ENCODE data around the gene ZEB2. TPM values are rescaled to one million over a fixed set of nuclear protein-coding genes. Genes with fewer than 3 reads are reported as not detected.
A peak's percentile ranks its signal among the peaks of the same experiment; 100 is the strongest.

ZEB2 gene
- total RNA-seq, 4 donors from 2014 or later, result 19.8 to 69.6 (median 42.9) TPM

DNA sequence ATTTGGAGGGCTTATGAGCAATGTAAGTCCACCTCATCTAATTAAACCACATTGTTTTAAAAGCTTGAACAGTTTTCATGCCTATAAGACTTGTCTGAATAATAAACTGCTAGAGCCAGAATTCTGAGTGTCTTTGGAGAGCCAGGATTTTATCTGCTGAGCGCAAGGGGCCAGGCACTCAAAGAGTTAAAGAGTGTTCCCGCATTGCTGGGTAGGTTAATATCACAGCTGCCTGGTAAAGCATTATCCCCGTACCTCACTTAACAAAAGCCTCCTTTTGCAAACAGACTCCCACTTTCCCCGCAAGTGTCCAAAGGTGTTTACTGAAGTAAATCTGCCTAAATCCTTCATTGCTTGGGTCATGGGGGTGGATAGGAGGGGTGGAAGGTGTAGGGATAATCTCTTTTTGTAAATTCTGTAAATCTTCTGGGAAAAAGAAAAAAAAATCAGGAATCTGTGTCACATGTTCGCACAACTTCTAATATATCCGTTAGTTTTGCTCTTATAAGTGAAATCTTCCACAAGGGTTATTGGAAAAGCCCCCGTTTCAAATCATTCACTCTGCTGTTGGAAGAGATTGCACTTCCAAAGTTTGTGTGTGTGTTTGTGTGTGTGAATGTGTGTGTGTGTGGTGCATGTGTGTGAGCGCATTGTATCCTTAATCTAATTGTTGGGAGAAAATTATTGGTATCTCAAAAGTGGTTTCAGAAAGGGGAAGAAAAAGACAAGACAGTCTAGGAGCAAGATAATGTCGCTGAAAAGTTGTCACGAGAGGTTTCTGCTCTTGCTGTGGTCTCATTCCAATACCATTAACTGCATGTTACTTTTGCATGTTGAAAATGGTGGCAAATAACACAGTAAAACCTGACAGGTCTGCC lies 10.7 kb downstream of the ZEB2 start:
- no peak for DNase-seq
- no peaks in the 10 kb centered on the region for H3K9me3 ChIP-seq
- H3K4me1 ChIP-seq, result peaks cover 0 to 20% (median 0%) of the 10 kb centered on the region in 4 donors
- H3K4me3 ChIP-seq, result no peak overlapping the region
- H3K27me3 ChIP-seq, result peaks cover 50% of the 10 kb centered on the region
- WGBS, 2 donors (ENCODE audit: low coverage in 1 of 2), result 55 to 57% methylated on average over 7 to 10 of the region's 10 CpGs
- no peak for TF ChIP-seq POLR2A (IDR thresholded peaks at IDR 0.05)
- TF ChIP-seq, protein P1, sequence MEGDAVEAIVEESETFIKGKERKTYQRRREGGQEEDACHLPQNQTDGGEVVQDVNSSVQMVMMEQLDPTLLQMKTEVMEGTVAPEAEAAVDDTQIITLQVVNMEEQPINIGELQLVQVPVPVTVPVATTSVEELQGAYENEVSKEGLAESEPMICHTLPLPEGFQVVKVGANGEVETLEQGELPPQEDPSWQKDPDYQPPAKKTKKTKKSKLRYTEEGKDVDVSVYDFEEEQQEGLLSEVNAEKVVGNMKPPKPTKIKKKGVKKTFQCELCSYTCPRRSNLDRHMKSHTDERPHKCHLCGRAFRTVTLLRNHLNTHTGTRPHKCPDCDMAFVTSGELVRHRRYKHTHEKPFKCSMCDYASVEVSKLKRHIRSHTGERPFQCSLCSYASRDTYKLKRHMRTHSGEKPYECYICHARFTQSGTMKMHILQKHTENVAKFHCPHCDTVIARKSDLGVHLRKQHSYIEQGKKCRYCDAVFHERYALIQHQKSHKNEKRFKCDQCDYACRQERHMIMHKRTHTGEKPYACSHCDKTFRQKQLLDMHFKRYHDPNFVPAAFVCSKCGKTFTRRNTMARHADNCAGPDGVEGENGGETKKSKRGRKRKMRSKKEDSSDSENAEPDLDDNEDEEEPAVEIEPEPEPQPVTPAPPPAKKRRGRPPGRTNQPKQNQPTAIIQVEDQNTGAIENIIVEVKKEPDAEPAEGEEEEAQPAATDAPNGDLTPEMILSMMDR (IDR thresholded peaks at IDR 0.05), result no peak
- TF ChIP-seq POLR2AphosphoS5 (IDR thresholded peaks at IDR 0.05), result no peak
- TF ChIP-seq EP300 (IDR thresholded peaks at IDR 0.05; ENCODE audit: low read depth), result no peak
- intact Hi-C loops (cut with DNase I; ENCODE audit: low total_unique reads) (no loop called here), in situ Hi-C loops (cut with MboI; ENCODE audit: low pct_ligation_motif_present in 1 of 4, low pct_unique_long_range_greater_than_20kb in 1 of 4, low sequenced_read_pairs in 3 of 4) (loop anchor here in 2 of 4 donors (25.0 kb wide), 2 partner anchors 572 to 1253 kb away; no protein-coding TSS in a partner anchor)
- peak overlapping the region; percentile 87 to 91 (median 88) for H3K27ac ChIP-seq
- no peaks in the 10 kb centered on the region for H3K36me3 ChIP-seq

DNA sequence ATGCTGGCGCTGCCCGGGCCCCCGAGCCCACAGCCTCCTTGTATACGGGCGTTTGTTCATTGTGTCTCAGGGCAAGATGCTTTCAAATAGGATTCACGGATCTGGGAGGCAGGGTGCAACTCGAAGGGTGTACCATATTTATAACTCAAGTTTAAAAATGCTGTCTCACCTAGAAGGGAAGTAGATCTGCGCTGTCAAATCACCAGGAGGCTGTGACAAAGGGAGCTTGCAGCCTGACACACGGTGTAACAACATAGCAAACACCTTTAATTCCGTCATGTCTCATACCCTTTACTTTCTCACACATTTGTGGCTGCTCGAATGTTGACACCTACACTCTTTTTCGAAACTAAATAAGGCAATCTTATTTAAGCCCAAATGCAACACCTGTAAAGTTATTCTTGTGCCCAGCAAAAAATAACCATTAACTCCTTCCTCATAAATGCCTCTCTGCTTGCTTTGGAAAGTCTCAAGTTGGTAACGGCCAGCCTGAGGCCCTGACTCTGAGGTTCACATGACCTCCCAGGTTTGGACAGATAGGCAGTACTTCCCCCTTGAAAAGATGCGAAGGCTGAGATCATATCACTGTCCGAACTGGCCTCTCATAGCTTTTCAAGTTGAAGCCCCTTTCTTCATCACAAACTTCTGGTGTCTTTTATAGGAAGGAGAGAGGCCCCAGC lies 11.6 kb downstream of the ZEB2 start:
- H3K4me1 ChIP-seq, result peaks cover 0 to 21% (median 0%) of the 10 kb centered on the region in 4 donors
- in situ Hi-C loops (cut with MboI; ENCODE audit: low pct_ligation_motif_present in 1 of 4, low pct_unique_long_range_greater_than_20kb in 1 of 4, low sequenced_read_pairs in 3 of 4) (loop anchor here in 2 of 4 donors (25.0 kb wide), 2 partner anchors 571 to 1254 kb away; no protein-coding TSS in a partner anchor), intact Hi-C loops (cut with DNase I; ENCODE audit: low total_unique reads) (no loop called here)
- no peaks in the 10 kb centered on the region for H3K36me3 ChIP-seq
- DNase-seq, result no peak
- H3K27me3 ChIP-seq, result peaks cover 41% of the 10 kb centered on the region
- no peak overlapping the region for H3K4me3 ChIP-seq
- no peaks in the 10 kb centered on the region for H3K9me3 ChIP-seq
- TF ChIP-seq POLR2AphosphoS5 (IDR thresholded peaks at IDR 0.05), result no peak
- TF ChIP-seq, protein P1 (IDR thresholded peaks at IDR 0.05), result no peak
- no peak for TF ChIP-seq POLR2A (IDR thresholded peaks at IDR 0.05)
- peak overlapping the region; percentile 87 to 91 (median 88) for H3K27ac ChIP-seq
- WGBS, 2 donors (ENCODE audit: low coverage in 1 of 2), result 42 to 54% methylated on average over 4 to 15 of the region's 15 CpGs

DNA sequence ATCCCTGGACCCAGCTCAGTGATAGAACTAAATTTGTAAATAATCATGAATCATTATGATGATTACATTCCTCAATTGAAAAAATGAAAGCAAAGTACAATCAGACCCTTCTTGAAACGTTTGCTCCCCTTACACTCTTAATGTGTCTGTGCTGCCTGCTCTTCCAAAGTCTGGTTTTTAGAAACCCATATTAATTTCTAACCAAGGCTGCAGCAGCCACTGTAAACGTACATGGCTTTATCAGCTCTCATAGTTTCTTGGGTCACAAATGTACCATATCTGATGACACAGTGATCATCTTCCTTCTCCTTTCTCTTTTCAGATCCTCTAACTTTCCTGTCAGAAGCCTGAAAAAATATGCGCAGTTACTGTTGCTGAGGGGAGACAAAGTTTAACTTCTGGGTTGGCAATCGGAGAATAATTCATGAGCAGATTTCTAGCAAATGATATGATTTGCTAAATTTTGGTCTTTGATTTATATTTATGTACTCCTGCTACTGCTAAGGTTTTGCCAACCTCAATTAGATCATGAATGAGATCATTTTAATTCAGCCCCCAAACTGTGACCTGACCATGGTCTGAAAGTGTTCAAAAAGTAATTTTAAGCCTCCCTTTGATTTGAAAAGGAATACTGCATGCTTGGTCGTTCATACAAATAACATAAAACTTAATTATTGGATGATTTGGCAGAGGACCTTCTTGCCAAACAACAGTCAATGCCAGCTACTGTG lies 12.3 kb downstream of the ZEB2 start:
- H3K27me3 ChIP-seq, result peaks cover 33% of the 10 kb centered on the region
- TF ChIP-seq POLR2A (IDR thresholded peaks at IDR 0.05) (no peak), POLR2AphosphoS5 (IDR thresholded peaks at IDR 0.05) (no peak), EP300 (IDR thresholded peaks at IDR 0.05; ENCODE audit: low read depth) (no peak)
- TF ChIP-seq, protein P1 (IDR thresholded peaks at IDR 0.05), result no peak
- WGBS, 2 donors (ENCODE audit: low coverage in 1 of 2), result 29 to 41% methylated on average over 5 of the region's 5 CpGs
- peaks cover 0 to 21% (median 0%) of the 10 kb centered on the region in 4 donors for H3K4me1 ChIP-seq
- no peaks in the 10 kb centered on the region for H3K9me3 ChIP-seq
- peak overlapping the region; percentile 87 to 91 (median 88) for H3K27ac ChIP-seq
- no peak for DNase-seq
- H3K36me3 ChIP-seq, result no peaks in the 10 kb centered on the region
- intact Hi-C loops (cut with DNase I; ENCODE audit: low total_unique reads), result no loop called here
- no peak overlapping the region for H3K4me3 ChIP-seq
- in situ Hi-C loops (cut with MboI; ENCODE audit: low pct_ligation_motif_present in 1 of 4, low pct_unique_long_range_greater_than_20kb in 1 of 4, low sequenced_read_pairs in 3 of 4), result loop anchor here in 2 of 4 donors (25.0 kb wide), 2 partner anchors 570 to 1255 kb away; no protein-coding TSS in a partner anchor

All from transverse colon (tissue), 4 donors.